GM13977 (cell line): ENCODE results near the gene GAS2L2.

Experiments used
- DNase-seq: peaks from one replicate; pipeline ENCODE4 v3.0.0; 2012; ENCODE audit warnings: low spot score
- in situ Hi-C: fragments of 300-500 bp; cut with MboI; formaldehyde crosslinking; loops from one replicate; pipeline ENCODE4 v1.12.0; 2022; ENCODE audit warnings: low sequenced_read_pairs, low pct_unique_long_range_greater_than_20kb, mixed read lengths, inconsistent platforms; ENCODE audit not compliant: unreplicated experiment
- TF ChIP-seq, protein P1 (sequence below): IDR thresholded peaks from 2 replicates; pipeline ENCODE4 v1.5.1; 2012; ENCODE audit warnings: mild to moderate bottlenecking, control low read depth; ENCODE audit not compliant: insufficient read depth; ENCODE audit errors: extremely low read depth, missing control alignments

The GAS2L2 gene

DNA sequence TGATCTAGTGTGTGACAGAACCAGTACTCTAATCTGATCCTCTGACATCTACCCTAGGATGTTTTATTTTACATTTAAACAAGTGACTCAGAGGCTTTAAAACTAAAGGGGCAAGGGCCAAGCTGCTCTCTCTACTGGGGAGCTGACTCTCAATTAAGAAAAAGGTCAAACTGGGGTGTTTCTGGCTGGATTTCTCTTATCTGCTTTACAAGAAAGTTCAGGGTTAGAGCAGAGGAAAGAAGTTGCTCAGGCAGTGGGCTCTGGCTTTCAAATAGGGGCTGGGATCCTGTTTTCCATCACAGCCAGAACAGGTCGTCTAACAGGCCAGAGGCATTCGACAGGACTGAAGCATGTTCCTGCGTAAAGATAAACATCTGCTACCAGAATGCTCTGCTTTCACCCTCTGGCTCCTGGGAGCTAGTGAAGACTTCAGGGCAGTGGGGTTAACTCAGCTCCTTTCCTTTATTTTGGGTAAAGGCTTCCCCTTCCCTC lies 33.9 kb upstream of the GAS2L2 start:
- TF ChIP-seq, protein P1, sequence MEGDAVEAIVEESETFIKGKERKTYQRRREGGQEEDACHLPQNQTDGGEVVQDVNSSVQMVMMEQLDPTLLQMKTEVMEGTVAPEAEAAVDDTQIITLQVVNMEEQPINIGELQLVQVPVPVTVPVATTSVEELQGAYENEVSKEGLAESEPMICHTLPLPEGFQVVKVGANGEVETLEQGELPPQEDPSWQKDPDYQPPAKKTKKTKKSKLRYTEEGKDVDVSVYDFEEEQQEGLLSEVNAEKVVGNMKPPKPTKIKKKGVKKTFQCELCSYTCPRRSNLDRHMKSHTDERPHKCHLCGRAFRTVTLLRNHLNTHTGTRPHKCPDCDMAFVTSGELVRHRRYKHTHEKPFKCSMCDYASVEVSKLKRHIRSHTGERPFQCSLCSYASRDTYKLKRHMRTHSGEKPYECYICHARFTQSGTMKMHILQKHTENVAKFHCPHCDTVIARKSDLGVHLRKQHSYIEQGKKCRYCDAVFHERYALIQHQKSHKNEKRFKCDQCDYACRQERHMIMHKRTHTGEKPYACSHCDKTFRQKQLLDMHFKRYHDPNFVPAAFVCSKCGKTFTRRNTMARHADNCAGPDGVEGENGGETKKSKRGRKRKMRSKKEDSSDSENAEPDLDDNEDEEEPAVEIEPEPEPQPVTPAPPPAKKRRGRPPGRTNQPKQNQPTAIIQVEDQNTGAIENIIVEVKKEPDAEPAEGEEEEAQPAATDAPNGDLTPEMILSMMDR, result no peak
- in situ Hi-C loops, result no loop called here
- no peak for DNase-seq

DNA sequence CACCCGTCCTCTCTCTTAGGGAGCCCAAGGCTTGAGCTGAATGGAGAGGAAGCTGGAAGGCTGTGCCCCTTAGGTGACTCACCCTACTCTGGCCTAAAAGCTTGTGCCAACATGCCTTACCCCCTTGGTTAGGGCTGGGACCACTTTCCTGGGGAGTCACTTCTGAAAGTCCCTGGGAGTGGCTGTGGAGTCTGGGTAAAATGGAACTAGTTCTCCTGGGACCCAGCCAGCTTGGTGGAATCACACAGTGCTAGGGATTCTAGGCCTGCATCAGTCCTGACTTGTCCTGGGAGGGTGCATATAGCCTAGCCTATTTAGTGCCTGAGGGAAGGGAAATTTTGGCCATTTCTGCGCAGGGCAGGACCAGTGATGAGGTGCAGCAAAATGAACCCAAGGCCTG lies 31.9 kb upstream of the GAS2L2 start:
- no peak for DNase-seq
- in situ Hi-C loops, result no loop called here
- TF ChIP-seq, protein P1, result no peak

DNA sequence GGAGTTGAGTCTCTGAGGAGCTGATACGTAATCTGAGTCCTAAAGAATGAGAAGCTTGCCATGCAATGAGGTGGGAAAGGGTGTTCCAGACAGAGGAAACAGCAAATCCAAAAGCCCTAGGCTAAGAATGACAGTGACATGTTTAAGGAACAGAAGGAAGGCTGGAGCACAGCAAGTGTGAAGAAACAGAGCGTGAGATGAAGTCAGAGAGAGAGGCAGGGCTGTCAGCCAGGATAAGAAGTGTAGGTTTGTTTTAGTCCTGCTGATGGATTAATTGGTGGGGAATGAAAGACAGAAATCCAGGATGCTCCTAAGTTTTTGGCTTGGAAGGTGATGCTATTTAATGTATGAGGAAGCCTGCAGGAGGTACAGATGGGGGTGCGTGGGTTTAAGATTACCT lies 27.9 kb upstream of the GAS2L2 start:
- DNase-seq, result no peak
- in situ Hi-C loops, result no loop called here
- TF ChIP-seq, protein P1, result no peak

DNA sequence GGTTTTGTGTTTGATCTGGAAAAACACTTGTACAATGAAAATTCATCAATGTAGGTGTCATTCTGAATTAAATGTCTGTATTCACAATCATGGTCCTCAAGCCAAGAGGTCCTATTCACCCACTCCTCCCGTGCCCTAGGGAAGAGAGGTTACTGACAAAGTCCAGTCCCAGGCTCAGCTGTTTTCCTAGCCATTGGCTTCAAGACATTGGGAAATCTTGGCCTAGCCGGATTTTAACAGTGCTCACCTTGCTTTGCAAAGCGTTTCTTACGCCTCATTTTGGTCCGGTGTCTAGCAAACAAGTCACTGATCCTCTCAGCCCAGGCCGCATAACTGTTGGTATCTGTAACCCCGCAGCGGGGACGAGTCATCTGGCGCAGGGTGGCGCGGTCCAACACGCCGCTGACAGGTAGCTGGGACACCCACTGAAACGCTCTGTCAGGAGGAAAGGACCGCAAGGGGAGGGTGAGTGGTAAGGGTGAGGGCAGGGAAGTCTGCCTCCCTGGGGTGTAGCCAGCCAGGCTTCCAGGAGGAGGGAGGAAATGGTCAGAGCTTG lies 25.7 kb upstream of the GAS2L2 start:
- no peak for DNase-seq
- in situ Hi-C loops, result no loop called here
- TF ChIP-seq, protein P1, result no peak

DNA sequence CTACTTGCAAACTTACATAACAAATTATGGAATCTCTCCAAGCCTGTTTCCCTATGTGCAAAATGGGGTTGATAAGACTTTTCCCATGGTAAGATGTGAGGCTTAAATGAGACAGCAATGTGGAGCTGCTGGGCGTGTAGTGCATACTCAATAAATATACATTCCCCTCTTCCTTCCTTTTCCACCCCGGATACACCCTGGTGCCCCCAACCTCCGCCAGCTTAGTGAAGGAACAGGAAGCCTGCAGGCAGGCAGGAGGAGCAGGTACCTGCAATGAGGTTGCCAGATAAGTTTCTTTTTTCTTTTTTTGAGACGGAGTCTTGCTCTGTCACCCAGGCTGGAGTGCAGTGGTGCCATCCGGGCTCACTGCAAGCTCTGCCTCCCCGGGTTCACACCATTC lies 22.5 kb upstream of the GAS2L2 start:
- in situ Hi-C loops, result no loop called here
- TF ChIP-seq, protein P1, result no peak
- DNase-seq, result no peak

DNA sequence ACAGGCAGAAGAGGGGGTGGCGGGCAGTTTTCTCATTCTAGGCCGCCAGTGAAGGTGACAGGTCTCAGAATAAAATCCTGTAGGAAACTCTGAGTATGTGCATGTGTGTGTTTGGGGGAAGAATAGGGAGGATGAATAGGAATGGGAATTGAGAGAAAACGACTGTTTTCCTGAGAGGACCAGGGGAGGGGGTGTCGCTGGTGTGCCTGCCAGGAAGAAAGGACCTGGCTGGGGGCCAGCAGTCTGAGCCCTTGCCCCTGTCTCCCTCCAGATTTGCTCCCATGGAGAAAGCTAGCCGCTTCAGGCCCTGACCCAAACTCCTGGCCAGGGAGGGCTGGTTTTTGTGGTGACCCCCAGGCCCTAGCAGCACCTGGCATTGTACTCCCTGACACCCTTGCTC lies 22.0 kb upstream of the GAS2L2 start:
- TF ChIP-seq, protein P1, result no peak
- DNase-seq, result no peak
- in situ Hi-C loops, result no loop called here
